Measurements from ENCODE around the gene NFIX. TPM values are rescaled to one million over a fixed set of nuclear protein-coding genes. Genes with fewer than 3 reads are reported as not detected.

The NFIX gene
- total and polyA plus RNA-seq, 9 donors = 30.3 to 256 (median 217) TPM

DNA sequence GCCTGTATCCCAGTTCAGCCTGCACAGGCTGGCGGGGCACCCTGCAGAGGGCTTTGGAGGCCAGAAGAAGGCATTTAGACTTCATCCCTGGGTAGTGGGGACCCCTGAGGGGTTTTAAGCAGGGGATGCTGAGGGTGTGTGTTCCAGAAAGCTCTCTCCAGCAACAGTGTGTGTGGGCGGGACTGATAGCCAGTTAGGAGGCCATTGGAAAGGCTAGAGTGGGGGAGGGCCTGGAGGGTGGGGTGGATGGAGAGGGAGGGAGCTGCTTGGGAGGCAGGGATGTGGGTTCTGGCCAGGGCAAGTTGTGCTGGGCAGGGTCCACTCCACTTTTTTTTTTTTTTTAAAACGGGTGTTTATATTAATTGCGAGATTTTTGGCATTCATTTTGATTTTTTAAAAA, 79.1 kb downstream of the NFIX start:
- TF ChIP-seq EP300 (IDR thresholded peaks at IDR 0.05) (no peak), POLR2A (IDR thresholded peaks at IDR 0.05) (no peak)
- TF ChIP-seq, protein P1, sequence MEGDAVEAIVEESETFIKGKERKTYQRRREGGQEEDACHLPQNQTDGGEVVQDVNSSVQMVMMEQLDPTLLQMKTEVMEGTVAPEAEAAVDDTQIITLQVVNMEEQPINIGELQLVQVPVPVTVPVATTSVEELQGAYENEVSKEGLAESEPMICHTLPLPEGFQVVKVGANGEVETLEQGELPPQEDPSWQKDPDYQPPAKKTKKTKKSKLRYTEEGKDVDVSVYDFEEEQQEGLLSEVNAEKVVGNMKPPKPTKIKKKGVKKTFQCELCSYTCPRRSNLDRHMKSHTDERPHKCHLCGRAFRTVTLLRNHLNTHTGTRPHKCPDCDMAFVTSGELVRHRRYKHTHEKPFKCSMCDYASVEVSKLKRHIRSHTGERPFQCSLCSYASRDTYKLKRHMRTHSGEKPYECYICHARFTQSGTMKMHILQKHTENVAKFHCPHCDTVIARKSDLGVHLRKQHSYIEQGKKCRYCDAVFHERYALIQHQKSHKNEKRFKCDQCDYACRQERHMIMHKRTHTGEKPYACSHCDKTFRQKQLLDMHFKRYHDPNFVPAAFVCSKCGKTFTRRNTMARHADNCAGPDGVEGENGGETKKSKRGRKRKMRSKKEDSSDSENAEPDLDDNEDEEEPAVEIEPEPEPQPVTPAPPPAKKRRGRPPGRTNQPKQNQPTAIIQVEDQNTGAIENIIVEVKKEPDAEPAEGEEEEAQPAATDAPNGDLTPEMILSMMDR (IDR thresholded peaks at IDR 0.05) = no peak
- no peaks in the 10 kb centered on the region for H3K27me3 ChIP-seq
- H3K9me3 ChIP-seq = no peaks in the 10 kb centered on the region
- peak overlapping the region in 1 of 2 donors; percentile 35 for H3K27ac ChIP-seq
- no peak overlapping the region for H3K4me3 ChIP-seq
- 38 to 49% (median 49%) methylated on average over 4 of the region's 4 CpGs for WGBS, 3 donors
- H3K4me1 ChIP-seq (ENCODE audit: insufficient read depth) = peaks cover 24% of the 10 kb centered on the region
- intact Hi-C loops (cut with DNase I) = no loop called here
- DNase-seq = no peak
- no peaks in the 10 kb centered on the region for H3K36me3 ChIP-seq

DNA sequence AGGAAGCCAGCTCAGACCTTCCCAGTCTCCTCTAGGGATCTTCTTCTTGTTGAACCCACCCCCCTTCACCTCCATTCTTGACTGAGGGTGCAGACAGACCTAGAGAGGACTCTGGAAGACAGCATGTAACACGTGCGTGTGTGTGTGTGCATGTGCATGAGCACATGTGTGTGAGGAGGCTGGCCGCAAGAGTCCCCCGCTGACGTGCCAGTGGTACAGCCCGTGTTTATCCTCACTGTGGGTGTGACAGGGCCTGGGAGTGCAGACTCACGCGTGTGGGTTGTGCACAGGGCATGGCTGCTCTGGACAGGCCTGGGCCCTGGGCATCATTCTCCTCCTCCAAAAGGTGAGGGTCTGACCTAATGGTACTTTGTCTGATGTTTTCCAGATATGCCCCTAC, 81.0 kb downstream of the NFIX start:
- intact Hi-C loops (cut with DNase I) = no loop called here
- H3K9me3 ChIP-seq = no peaks in the 10 kb centered on the region
- DNase-seq = no peak
- no peak overlapping the region for H3K4me3 ChIP-seq
- H3K4me1 ChIP-seq (ENCODE audit: insufficient read depth) = peaks cover 19% of the 10 kb centered on the region
- H3K27me3 ChIP-seq = no peaks in the 10 kb centered on the region
- H3K27ac ChIP-seq = peak overlapping the region in 1 of 2 donors; percentile 54
- no peaks in the 10 kb centered on the region for H3K36me3 ChIP-seq
- TF ChIP-seq, protein P1 (IDR thresholded peaks at IDR 0.05) = no peak
- TF ChIP-seq POLR2A (IDR thresholded peaks at IDR 0.05) (no peak), EP300 (IDR thresholded peaks at IDR 0.05) (no peak)
- 36 to 45% (median 40%) methylated on average over 6 to 8 of the region's 8 CpGs for WGBS, 3 donors

DNA sequence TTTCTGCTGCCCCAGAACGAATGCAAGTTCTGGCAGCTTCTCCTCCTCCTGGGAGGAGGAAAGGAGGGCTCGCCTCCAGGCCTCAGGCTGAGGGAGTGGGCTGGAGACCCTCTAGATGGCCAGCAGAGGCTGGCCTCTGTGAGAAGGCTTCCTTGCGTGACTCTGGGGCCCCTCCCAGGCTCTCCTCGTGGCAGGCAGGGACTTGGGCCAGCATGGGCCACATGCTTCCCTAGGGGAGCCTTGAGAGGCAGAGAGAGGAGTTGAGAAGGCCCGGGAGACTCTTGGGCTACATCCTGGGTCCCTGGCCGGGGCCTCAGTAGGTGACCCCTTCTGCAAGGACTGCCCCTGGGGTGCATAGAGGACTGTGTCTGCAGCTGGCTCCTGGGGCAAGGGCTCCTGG, 81.5 kb downstream of the NFIX start:
- no peaks in the 10 kb centered on the region for H3K27me3 ChIP-seq
- no peaks in the 10 kb centered on the region for H3K9me3 ChIP-seq
- WGBS, 3 donors = 23 to 40% (median 29%) methylated on average over 6 of the region's 6 CpGs
- H3K4me3 ChIP-seq = no peak overlapping the region
- intact Hi-C loops (cut with DNase I) = no loop called here
- H3K36me3 ChIP-seq = no peaks in the 10 kb centered on the region
- TF ChIP-seq, protein P1 (IDR thresholded peaks at IDR 0.05) = no peak
- TF ChIP-seq POLR2A (IDR thresholded peaks at IDR 0.05) (no peak), EP300 (IDR thresholded peaks at IDR 0.05) (no peak)
- peaks cover 19% of the 10 kb centered on the region for H3K4me1 ChIP-seq (ENCODE audit: insufficient read depth)
- no peak for DNase-seq
- H3K27ac ChIP-seq = peak overlapping the region in 1 of 2 donors; percentile 54

DNA sequence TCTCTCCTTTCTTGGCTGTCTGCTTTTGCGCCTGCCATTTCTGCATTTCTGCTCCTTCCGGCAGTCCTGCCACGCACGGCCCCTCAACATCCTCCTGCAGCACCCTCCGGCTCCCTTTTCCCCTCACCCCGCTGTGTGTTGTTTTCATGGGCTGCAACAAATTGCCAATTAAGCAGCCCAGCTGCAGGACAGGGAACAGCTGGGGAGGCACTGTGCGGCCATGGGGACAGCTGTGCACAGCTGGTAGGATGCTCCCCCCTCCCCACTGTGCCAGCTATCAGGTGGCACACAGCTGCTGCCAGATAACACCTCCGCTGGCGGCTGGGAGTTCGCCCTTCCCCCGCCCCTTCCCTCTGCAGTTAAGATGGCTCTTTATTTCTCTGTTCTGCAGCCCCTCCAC, 82.0 kb downstream of the NFIX start:
- no peak for TF ChIP-seq EP300 (IDR thresholded peaks at IDR 0.05)
- TF ChIP-seq POLR2A (IDR thresholded peaks at IDR 0.05) = no peak
- TF ChIP-seq, protein P1 (IDR thresholded peaks at IDR 0.05) = no peak
- H3K27ac ChIP-seq = peak overlapping the region in 1 of 2 donors; percentile 68
- WGBS, 3 donors = 19 to 50% (median 36%) methylated on average over 11 of the region's 11 CpGs
- H3K4me3 ChIP-seq = no peak overlapping the region
- no peaks in the 10 kb centered on the region for H3K27me3 ChIP-seq
- no peaks in the 10 kb centered on the region for H3K9me3 ChIP-seq
- peak in 1 of 5 donors; percentile 56 for DNase-seq
- intact Hi-C loops (cut with DNase I) = no loop called here
- H3K36me3 ChIP-seq = no peaks in the 10 kb centered on the region
- H3K4me1 ChIP-seq (ENCODE audit: insufficient read depth) = peaks cover 19% of the 10 kb centered on the region

All from ovary (tissue), 9 donors.